Type B pancreatic cell (in vitro differentiated cells): ENCODE measurements around the gene KSR1. TPM values are rescaled to one million over a fixed set of nuclear protein-coding genes. Genes with fewer than 3 reads are reported as not detected.

Experiments
- DNase-seq: peaks from one replicate; pipeline ENCODE4 v3.0.0; 2021; ENCODE audit warnings: mixed read lengths; ENCODE audit not compliant: unreplicated experiment; ENCODE audit errors: extremely low spot score
- H3K27ac Mint-ChIP-seq: 2 replicates; pipeline ENCODE4 v1.8.0; 2021; ENCODE audit warnings: mild to moderate bottlenecking, mixed read lengths
- H3K27me3 Mint-ChIP-seq: 2 replicates; pipeline ENCODE4 v1.8.0; 2021; ENCODE audit warnings: mixed read lengths
- H3K36me3 Mint-ChIP-seq: 2 replicates; pipeline ENCODE4 v1.8.0; 2021; ENCODE audit warnings: mixed read lengths
- H3K4me1 Mint-ChIP-seq: one replicate; pipeline ENCODE4 v1.8.0; 2021; ENCODE audit warnings: mixed read lengths; ENCODE audit not compliant: unreplicated experiment
- H3K4me3 Mint-ChIP-seq: 2 replicates; pipeline ENCODE4 v1.8.0; 2021; ENCODE audit warnings: mild to moderate bottlenecking, mixed read lengths
- H3K9me3 Mint-ChIP-seq: 2 replicates; pipeline ENCODE4 v1.8.0; 2021; ENCODE audit warnings: mixed read lengths
- total RNA-seq: library from RNA; stranded (reverse); gene quantifications from 2 replicates; pipeline ENCODE4 v1.2.1, GENCODE V29; 2021; ENCODE audit warnings: low replicate concordance
- TF ChIP-seq, protein P1 (sequence below): fragments of 200-600 bp; sonication (generic); conservative IDR thresholded peaks from 2 replicates; pipeline ENCODE4 v1.5.0; 2021; ENCODE audit warnings: antibody characterized with exemption, mild to moderate bottlenecking

The KSR1 gene
- total RNA-seq, 1 donor from 2014 or later: 57.8 TPM

GRCh38 chr17:27413792-27414191 is 42.5 kb upstream of the KSR1 start:
- Mint-ChIP-seq H3K4me1 (peaks cover 1% of the 10 kb centered on the region), H3K27ac (no peak overlapping the region), H3K9me3 (no peaks in the 10 kb centered on the region), H3K36me3 (no peaks in the 10 kb centered on the region), H3K27me3 (peaks cover 6% of the 10 kb centered on the region), H3K4me3 (no peak overlapping the region)
- TF ChIP-seq, protein P1, sequence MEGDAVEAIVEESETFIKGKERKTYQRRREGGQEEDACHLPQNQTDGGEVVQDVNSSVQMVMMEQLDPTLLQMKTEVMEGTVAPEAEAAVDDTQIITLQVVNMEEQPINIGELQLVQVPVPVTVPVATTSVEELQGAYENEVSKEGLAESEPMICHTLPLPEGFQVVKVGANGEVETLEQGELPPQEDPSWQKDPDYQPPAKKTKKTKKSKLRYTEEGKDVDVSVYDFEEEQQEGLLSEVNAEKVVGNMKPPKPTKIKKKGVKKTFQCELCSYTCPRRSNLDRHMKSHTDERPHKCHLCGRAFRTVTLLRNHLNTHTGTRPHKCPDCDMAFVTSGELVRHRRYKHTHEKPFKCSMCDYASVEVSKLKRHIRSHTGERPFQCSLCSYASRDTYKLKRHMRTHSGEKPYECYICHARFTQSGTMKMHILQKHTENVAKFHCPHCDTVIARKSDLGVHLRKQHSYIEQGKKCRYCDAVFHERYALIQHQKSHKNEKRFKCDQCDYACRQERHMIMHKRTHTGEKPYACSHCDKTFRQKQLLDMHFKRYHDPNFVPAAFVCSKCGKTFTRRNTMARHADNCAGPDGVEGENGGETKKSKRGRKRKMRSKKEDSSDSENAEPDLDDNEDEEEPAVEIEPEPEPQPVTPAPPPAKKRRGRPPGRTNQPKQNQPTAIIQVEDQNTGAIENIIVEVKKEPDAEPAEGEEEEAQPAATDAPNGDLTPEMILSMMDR: no peak
- no peak for DNase-seq

DNA sequence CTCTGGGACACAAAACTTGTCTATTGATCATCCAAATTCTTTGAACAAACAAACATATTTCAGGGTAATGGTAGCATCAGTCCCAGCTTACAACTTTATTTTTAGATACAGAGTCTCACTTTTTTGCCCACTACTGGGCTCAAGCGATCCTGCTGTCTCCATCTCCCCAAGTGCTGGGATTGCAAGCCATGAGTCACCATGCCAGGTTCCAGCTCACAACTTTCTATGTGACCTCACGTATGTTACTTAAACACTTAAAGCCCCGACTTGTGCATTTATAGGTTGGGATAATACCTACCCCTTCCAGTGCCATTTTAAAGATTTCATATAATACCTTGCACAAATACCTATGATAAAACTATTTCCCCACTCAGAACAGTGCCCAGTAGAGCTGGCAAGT is 42.0 kb upstream of the KSR1 start:
- Mint-ChIP-seq H3K4me1 (no peaks in the 10 kb centered on the region), H3K36me3 (no peaks in the 10 kb centered on the region), H3K27ac (no peak overlapping the region), H3K27me3 (peaks cover 5% of the 10 kb centered on the region), H3K9me3 (no peaks in the 10 kb centered on the region), H3K4me3 (no peak overlapping the region)
- TF ChIP-seq, protein P1: no peak
- DNase-seq: no peak

- peak; percentile 3 for DNase-seq
- Mint-ChIP-seq H3K9me3 (no peaks in the 10 kb centered on the region), H3K36me3 (no peaks in the 10 kb centered on the region), H3K4me3 (no peak overlapping the region), H3K27ac (no peak overlapping the region), H3K4me1 (no peaks in the 10 kb centered on the region), H3K27me3 (peaks cover 3% of the 10 kb centered on the region)
- TF ChIP-seq, protein P1: no peak
Measured at GRCh38 chr17:27414694-27415093, 41.6 kb upstream of the KSR1 start.

DNA sequence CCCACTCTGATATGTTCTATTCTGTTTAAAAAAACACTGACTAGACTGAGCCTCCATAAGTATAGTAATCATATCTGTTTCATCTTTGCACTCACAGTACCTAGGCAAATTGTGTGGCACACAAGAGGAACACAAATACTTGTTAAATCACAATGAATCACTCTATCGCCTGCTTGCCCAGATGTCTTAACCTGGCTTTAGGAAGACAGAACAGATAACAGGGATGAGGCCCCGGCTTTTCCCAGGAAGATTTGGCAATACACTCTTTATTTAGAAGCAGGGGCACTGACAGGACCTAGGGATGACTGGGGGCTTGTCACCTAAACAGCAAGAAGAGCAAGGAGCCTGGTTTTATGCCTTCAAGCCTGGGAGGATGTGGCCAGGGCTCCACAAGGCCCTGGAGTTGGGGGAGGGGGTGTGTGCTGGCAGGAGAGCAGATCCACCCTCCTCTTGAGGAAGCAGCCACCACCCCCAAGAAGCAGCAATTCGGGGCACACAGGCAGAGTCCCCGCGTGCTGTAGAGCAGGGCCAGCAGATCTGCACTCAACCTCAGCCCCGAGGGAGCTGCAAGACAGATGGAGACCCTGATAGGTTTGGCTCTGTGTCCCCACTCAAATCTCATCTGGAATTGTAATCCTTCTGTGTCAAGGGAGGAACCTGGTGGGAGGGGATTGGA is 41.0 kb upstream of the KSR1 start:
- TF ChIP-seq, protein P1: no peak
- no peak overlapping the region for H3K27ac Mint-ChIP-seq
- peak; percentile 43 for DNase-seq
- no peak overlapping the region for H3K4me3 Mint-ChIP-seq
- H3K27me3 Mint-ChIP-seq: peaks cover 3% of the 10 kb centered on the region
- no peaks in the 10 kb centered on the region for H3K4me1 Mint-ChIP-seq
- no peaks in the 10 kb centered on the region for H3K36me3 Mint-ChIP-seq
- no peaks in the 10 kb centered on the region for H3K9me3 Mint-ChIP-seq

- peak; percentile 56 for DNase-seq
- Mint-ChIP-seq H3K9me3 (no peaks in the 10 kb centered on the region), H3K36me3 (no peaks in the 10 kb centered on the region), H3K27me3 (peaks cover 3% of the 10 kb centered on the region), H3K27ac (no peak overlapping the region), H3K4me3 (no peak overlapping the region), H3K4me1 (no peaks in the 10 kb centered on the region)
- TF ChIP-seq, protein P1: no peak
Measured at GRCh38 chr17:27417596-27418365, 38.5 kb upstream of the KSR1 start.
